Glomerular visceral epithelial cell (primary cell): ENCODE measurements around the gene OR6C3.
"Not testable (repeated sequence)": the region's sequence is repeated elsewhere in the genome, so short reads cannot be mapped to it uniquely, and the experiment has no call there.

ENCODE experiments used
- DNase-seq: peaks from one replicate; pipeline ENCODE4 v3.0.0-alpha.2; 2016; ENCODE audit errors: extremely low spot score

Gene OR6C3

DNA sequence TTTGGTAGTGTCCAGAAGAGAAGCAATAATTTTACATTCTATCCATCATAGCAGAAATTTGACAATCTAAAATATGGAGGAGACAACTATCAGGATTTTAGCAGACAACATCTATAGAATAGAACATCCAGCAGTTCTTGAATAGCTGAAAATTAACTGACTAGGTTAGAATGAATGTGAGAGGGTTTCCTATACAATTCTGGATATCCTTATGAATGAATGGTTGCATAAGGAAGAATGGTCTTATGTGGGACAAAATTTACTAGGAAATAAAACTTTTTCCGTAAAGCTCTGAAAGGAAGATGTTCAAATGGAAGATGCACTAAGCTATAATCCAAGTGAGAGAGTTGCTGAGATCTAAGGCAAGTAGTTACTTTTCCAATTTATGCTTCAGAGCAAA is at the start of gene OR6C3:
Gene OR6C3, plus strand, starts transcription at position 301 of the 400 bp plus-strand sequence. CDS start 955 bp downstream, outside the sequence.
- no peak for DNase-seq

DNA sequence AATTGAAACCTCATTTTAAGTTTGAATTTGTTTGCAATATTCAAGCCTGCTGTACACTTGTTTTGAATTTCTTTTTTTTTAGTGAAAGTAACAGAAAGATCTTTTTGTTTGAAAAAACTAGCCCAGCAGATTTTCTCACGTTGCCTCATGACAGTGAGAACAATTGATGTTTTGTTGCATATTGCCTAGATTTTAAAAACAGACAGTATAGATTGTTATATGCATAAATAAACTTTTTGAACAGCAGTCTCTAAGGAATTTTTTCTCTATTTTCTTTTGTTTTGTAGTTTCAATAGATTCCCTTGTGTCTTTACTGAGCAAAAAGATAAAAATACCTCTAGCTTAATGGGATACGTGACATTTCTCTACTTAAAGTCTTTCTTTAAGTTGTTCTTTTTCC is 49.6 kb upstream of the OR6C3 start:
- no peak for DNase-seq

DNA sequence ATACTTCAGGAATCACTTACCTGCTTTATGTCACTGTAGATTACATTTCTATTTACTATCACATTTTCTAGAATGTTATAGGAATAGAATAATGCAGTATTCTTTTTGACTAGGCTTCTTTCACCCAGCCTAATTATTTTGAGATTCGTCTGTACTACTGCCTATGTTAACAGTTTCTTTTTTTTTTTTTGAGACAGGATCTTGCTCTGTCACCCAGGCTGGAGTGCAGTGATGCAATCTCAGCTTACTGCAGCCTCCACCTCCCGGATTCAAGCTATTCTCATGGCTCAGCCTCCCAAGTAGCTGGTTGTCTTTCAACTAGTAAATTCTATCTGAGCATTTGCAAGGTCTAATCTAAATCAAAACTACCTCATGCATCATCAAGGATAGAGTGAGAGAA is 40.5 kb upstream of the OR6C3 start:
- DNase-seq = no peak

DNA sequence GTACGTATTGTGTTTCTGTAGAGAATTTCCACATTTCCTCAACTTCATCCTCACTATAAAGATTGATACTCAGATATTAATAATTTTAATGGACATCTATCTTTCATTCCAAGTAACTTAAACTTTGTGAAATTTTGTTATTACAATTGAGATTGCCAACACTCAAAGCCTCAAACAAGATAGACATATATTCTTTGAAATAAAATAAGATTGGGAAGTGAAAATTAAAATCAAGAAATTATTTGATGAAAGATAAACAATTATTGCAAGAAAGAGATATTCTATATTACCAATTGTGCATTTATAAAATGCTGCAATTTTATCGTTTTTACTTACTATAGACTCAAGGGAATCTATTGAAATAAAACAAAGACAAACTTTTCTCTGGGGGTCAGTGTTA is 34.1 kb upstream of the OR6C3 start, which contains the start of gene OR6C6:
Gene OR6C6, minus strand, starts transcription at position 101 of the 400 bp plus-strand sequence. CDS start 1,337 bp downstream, outside the sequence.
- DNase-seq = no peak

DNA sequence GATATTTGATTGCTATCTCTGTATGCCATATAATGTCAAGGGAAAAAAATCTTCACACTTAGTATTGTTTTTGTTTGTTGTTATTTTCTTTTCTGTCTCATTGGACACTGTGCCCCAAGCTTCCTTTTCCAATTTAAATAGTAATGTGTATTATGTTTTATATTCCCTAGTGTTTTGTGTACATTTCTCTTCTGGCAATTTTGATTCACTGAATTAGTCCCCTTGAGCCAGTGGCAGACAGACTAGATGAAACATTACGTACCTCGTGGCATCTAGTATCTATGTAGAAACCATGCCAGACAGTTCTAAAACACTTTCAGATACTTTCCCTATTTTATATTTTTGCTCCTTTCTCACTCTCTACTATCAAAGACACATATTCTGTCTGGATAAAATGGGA is 16.5 kb upstream of the OR6C3 start, which contains the start of gene OR6C1:
Gene OR6C1, plus strand, starts transcription at position 301 of the 400 bp plus-strand sequence. CDS start 6,257 bp downstream, outside the sequence.
- DNase-seq = no peak

DNA sequence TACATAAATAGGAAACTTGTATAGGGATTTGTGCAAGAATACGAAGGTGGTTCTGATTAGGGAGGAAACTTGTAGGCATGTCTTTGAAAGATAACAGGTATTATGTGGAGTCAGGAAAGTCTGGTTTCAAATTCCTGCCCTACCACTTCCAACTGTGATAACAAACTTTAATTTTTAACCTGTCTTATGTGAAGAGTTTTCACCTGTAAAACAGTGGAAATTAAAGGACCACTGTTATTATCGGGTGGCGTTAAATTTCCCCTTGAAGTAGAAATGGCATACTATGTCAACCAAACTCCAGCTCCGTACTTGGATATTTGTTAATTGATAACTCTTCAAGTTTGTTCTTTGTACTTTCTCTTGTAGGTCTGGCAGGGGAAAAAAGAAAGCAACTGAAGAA is 10.3 kb upstream of the OR6C3 start:
- no peak for DNase-seq

DNA sequence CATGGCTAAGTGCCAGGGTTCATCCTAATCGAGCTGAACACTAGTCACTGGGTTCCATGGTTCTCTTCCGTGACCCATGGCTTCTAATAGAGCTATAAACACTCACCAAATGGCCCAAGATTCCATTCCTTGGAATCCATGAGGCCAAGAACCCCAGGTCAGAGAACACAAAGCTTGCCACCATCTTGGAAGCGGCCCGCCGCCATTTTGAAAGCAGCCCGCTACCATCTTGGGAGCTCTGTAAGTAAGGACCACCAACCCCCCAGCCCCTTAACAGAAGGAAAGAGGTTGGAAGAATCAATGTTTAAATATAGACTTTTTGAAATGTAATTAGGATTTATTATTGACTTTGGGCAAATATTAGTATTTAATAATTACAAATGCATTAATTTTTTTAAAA is 4.7 kb upstream of the OR6C3 start:
- not testable (repeated sequence) for DNase-seq

DNA sequence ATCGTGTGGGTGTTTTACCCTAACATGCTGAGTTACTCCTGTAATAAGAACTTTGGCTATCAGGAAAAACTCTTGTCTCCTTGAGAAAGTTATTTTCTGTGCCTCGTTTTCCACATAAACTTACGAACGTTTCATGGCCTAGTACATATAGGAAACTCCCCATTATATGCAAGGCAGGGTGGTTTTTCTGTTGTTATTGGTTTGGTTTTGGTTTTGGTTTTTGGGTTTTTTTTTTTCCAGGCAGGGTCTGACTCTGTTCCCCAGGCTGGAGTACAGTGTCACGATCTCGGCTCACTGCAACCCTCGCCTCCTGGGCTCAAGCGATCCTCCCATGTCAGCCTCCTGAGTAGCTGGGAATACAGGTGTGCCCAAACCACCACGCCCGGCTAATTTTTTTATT is 5.5 kb downstream of the OR6C3 start:
- DNase-seq = no peak

DNA sequence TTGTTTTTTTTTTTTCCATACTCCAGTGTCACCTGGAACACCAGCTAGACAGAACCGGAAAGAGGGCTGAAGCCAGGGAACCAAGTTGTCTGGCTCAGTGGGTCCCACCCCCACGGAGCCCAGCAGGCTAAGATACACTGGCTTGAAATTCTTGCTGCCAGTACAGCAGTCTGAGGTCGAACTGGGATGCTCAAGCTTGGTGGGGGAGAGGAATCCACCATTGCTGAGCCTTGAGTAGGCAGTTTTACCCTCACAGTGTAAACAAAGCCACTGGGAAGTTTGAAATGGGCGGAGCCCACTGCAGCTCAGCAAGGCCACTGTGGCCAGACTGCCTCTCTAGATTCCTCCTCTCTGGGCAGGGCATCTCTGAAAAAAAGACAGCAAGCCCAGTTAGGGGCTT is 24.8 kb downstream of the OR6C3 start:
- DNase-seq = not testable (repeated sequence)

DNA sequence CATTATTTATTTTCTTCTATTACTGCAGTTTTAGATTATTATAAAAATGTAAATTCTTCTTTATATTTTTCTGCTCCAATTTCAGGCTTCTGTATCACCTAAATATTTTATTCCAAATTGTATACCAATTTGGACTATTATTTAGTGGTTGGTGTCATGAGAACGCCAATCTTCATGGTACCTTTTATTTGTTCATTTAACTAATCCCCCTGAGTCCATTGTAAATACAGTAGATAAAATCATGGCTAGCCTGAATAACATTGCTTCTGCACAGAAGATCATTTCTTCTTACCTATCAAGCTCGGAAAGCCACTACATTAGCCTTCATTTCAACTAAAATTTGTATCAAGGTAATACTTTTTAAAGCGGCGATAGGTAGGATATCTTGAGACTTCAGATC is 32.1 kb downstream of the OR6C3 start, which contains the start of gene OR6C75:
Gene OR6C75, plus strand, starts transcription at position 301 of the 400 bp plus-strand sequence. CDS start 2,136 bp downstream, outside the sequence.
- DNase-seq = no peak

DNA sequence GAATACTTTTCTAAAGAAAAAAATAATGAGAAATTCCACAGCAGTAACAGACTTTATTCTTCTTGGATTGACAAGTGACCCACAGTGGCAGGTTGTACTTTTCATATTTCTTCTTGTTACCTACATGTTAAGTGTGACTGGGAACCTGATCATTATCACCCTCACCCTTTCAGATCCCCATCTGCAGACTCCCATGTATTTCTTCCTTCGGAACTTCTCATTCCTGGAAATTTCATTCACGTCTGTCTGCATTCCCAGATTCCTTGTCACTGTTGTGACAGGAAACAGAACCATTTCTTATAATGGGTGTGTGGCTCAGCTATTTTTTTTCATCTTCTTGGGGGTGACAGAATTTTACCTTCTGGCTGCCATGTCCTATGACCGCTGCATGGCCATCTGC is 34.5 kb downstream of the OR6C3 start:
- DNase-seq = no peak

DNA sequence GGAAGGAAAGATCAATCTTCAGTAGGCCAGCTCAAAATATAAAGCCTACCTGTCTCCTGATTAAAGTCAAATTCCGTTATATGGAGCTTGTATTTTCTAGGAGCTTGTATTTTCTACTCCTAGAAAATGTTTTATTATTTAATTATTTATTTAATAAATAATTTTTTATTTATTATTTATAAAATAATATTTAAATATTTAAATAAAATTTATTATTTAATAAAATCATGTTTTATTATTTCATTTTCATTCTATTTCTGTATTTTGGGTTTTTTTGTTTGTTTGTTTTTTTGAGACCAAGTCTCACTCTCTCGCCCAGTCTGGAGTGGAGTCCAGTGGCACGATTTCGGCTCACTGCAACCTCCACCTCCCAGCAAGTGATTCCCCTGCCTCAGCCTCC is 42.0 kb downstream of the OR6C3 start:
- DNase-seq = no peak
